PC-3 (cell line): ENCODE measurements around the gene CTNNA3. TPM values are rescaled to one million over a fixed set of nuclear protein-coding genes. Genes with fewer than 3 reads are reported as not detected.

Experiments used
- ATAC-seq: fragments of 200-7000 bp; cut with Tn5 transposase; 2 replicates; pipeline ENCODE4 v1.9.1; 2020; ENCODE audit warnings: mild to moderate bottlenecking, moderate library complexity
- BruUV-seq: library from RNA; stranded (reverse); fragments of 400-500 nt; replicated peaks from 2 replicates; lab custom pipeline; 2021; lab: Mats Ljungman, UMichigan
- CTCF ChIA-PET: fragments of 300-600 bp; sonication (Branson Sonifier 250); formaldehyde crosslinking; loops from one replicate; lab custom pipeline; 2022; ENCODE audit warnings: antibody characterized with exemption; lab: Charles Lee
- POLR2A ChIA-PET: fragments of 300-600 bp; sonication (Branson Sonifier 250); formaldehyde crosslinking; loops from one replicate; lab custom pipeline; 2022; ENCODE audit warnings: antibody characterized with exemption; ENCODE audit not compliant: unreplicated experiment; lab: Charles Lee
- DNase-seq: peaks from one replicate; pipeline ENCODE4 v3.0.0-alpha.2; 2015
- H2AFZ ChIP-seq: fragments of 300-600 bp; sonication (generic); 2 replicates; pipeline ENCODE4 v1.6.0; 2016; ENCODE audit warnings: antibody characterized with exemption, low read length
- H3F3A ChIP-seq: fragments of 300-600 bp; sonication (generic); one replicate; pipeline ENCODE4 v1.6.0; 2017; ENCODE audit warnings: antibody characterized with exemption, low read length, control low read depth, mild to moderate bottlenecking; ENCODE audit not compliant: unreplicated experiment
- H3K27ac ChIP-seq: fragments of 300-600 bp; sonication (generic); 2 replicates; pipeline ENCODE4 v1.5.1; 2016; ENCODE audit warnings: mild to moderate bottlenecking, low read length
- H3K27me3 ChIP-seq: fragments of 300-600 bp; sonication (generic); 2 replicates; pipeline ENCODE4 v1.6.1; 2016; ENCODE audit warnings: low read length, mixed read lengths
- H3K36me3 ChIP-seq: fragments of 300-600 bp; sonication (generic); 2 replicates; pipeline ENCODE4 v1.6.1; 2016; ENCODE audit warnings: low read depth, mixed run types, low read length, mixed read lengths
- H3K4me1 ChIP-seq: fragments of 300-600 bp; sonication (generic); 2 replicates; pipeline ENCODE4 v1.5.1; 2016; ENCODE audit warnings: low read length; ENCODE audit not compliant: insufficient read depth
- H3K4me2 ChIP-seq: fragments of 300-600 bp; sonication (generic); 2 replicates; pipeline ENCODE4 v1.6.0; 2016; ENCODE audit warnings: low read length
- H3K4me3 ChIP-seq: fragments of 300-600 bp; sonication (generic); 2 replicates; pipeline ENCODE4 v1.5.1; 2016; ENCODE audit warnings: mild to moderate bottlenecking, low read length, mixed read lengths
- H3K79me2 ChIP-seq: fragments of 300-600 bp; sonication (generic); 2 replicates; pipeline ENCODE4 v1.6.1; 2017; ENCODE audit warnings: low read length, mixed read lengths
- H3K9ac ChIP-seq: fragments of 300-600 bp; sonication (generic); 2 replicates; pipeline ENCODE4 v1.6.0; 2016; ENCODE audit warnings: mild to moderate bottlenecking, low read length
- H3K9me2 ChIP-seq: fragments of 300-600 bp; sonication (generic); replicated peaks from 2 replicates; pipeline ENCODE4 v1.6.1; 2016; ENCODE audit warnings: mixed run types, low read length, mixed read lengths
- H3K9me3 ChIP-seq: fragments of 300-600 bp; sonication (generic); 2 replicates; pipeline ENCODE4 v1.6.1; 2016; ENCODE audit warnings: low read length, mixed read lengths
- H4K20me1 ChIP-seq: fragments of 300-600 bp; sonication (generic); 2 replicates; pipeline ENCODE4 v1.6.1; 2016; ENCODE audit warnings: low read length, mixed read lengths
- CTCF ChIP-seq: fragments of 300-600 bp; sonication (generic); conservative IDR thresholded peaks from 2 replicates; pipeline ENCODE4 v1.5.1; 2017; ENCODE audit warnings: antibody characterized with exemption, low read depth, mild to moderate bottlenecking, low read length
- EZH2 ChIP-seq: fragments of 300-600 bp; sonication (generic); IDR thresholded peaks from one replicate; pipeline ENCODE4 v1.6.1; 2017; ENCODE audit warnings: antibody characterized with exemption, mild to moderate bottlenecking, low read length; ENCODE audit not compliant: unreplicated experiment
- EZH2phosphoT487 ChIP-seq: fragments of 300-600 bp; sonication (generic); IDR thresholded peaks from 2 replicates; pipeline ENCODE4 v1.6.1; 2018; ENCODE audit warnings: mild to moderate bottlenecking, antibody characterized with exemption, low read length, borderline replicate concordance
- intact Hi-C: fragments of 100-400 bp; cut with micrococcal nuclease; formaldehyde crosslinking; loops from 2 replicates; pipeline ENCODE4 v1.9.0; 2023
- total RNA-seq: library from RNA; depleted of rRNA; stranded (reverse); fragments of >200 nt; gene quantifications from 2 replicates; pipeline ENCODE4 v1.2.3, GENCODE V29; 2014

The CTNNA3 gene
- total RNA-seq, 1 experiment from 2014 or later: 1.9 TPM

GRCh38 chr10:67004690-67005089 is 691.3 kb downstream of the CTNNA3 start:
- Histone ChIP-seq H3K4me3 (no peak overlapping the region), H2AFZ (no peak overlapping the region), H3K4me2 (no peak overlapping the region), H4K20me1 (no peaks in the 10 kb centered on the region), H3K79me2 (no peaks in the 10 kb centered on the region), H3K9me3 (no peaks in the 10 kb centered on the region), H3K27me3 (peaks cover 5% of the 10 kb centered on the region; the same call in 1 of the 2 replicates), H3K27ac (no peak overlapping the region), H3F3A (no peaks in the 10 kb centered on the region), H3K4me1 (0 out of 2 replicates have a peak, but pooled peaks cover 5% of the 10 kb centered on the region), H3K36me3 (no peaks in the 10 kb centered on the region), H3K9me2 (no peaks in the 10 kb centered on the region), H3K9ac (no peak overlapping the region)
- ChIA-PET CTCF (no interaction called here), POLR2A (no interaction called here)
- no peak for ATAC-seq
- DNase-seq: no peak
- intact Hi-C loops: no loop called here
- no TSS peak for BruUV-seq
- TF ChIP-seq EZH2phosphoT487 (no peak), EZH2 (no peak), CTCF (no peak)

- Histone ChIP-seq H3F3A (no peaks in the 10 kb centered on the region), H3K9me2 (no peaks in the 10 kb centered on the region), H2AFZ (no peak overlapping the region), H3K4me1 (peaks cover 17% of the 10 kb centered on the region), H3K27ac (no peak overlapping the region), H3K9me3 (no peaks in the 10 kb centered on the region), H3K9ac (no peak overlapping the region), H3K4me3 (no peak overlapping the region), H3K4me2 (no peak overlapping the region), H3K27me3 (peaks cover 4% of the 10 kb centered on the region; the same call in 1 of the 2 replicates), H3K36me3 (no peaks in the 10 kb centered on the region), H3K79me2 (no peaks in the 10 kb centered on the region), H4K20me1 (no peaks in the 10 kb centered on the region)
- ATAC-seq (no peak), DNase-seq (no peak)
- POLR2A ChIA-PET: no interaction called here
- CTCF ChIA-PET: no interaction called here
- BruUV-seq: no TSS peak
- TF ChIP-seq CTCF: no peak
- intact Hi-C loops: no loop called here
Measured at GRCh38 chr10:66999762-67000545, 696.0 kb downstream of the CTNNA3 start.

- DNase-seq (peak; percentile 96), ATAC-seq (peak; percentile 94)
- Histone ChIP-seq H3F3A (no peaks in the 10 kb centered on the region), H3K9me3 (no peaks in the 10 kb centered on the region), H3K9ac (no peak overlapping the region), H4K20me1 (no peaks in the 10 kb centered on the region), H3K79me2 (no peaks in the 10 kb centered on the region), H3K4me2 (peak overlapping the region; percentile 5), H3K27me3 (peaks cover 32% of the 10 kb centered on the region), H3K9me2 (no peaks in the 10 kb centered on the region), H3K27ac (no peak overlapping the region), H3K4me3 (no peak overlapping the region), H3K4me1 (peaks cover 17% of the 10 kb centered on the region), H3K36me3 (no peaks in the 10 kb centered on the region), H2AFZ (no peak overlapping the region)
- TF ChIP-seq EZH2phosphoT487: no peak
- TF ChIP-seq EZH2: no peak
- no peak for TF ChIP-seq CTCF
- no TSS peak for BruUV-seq
- ChIA-PET CTCF (no interaction called here), POLR2A (no interaction called here)
- intact Hi-C loops: no loop called here
Measured at GRCh38 chr10:66996996-66997395, 699.0 kb downstream of the CTNNA3 start.
